ENCODE results near the gene CEACAM16.
"Not testable (repeated sequence)": the region's sequence is repeated elsewhere in the genome, so short reads cannot be mapped to it uniquely, and the experiment has no call there.

The CEACAM16 gene

GRCh38 chr19:44698492-44699201, at the start of gene CEACAM16:
TSS of gene CEACAM16 (plus strand) at chr19:44699151. CDS start at chr19:44701457, 2,306 bp downstream.
- DNase-seq, result no peak

- DNase-seq, result no peak
Observed at GRCh38 chr19:44649578-44650145, 49.3 kb upstream of the CEACAM16 start.

GRCh38 chr19:44653343-44653742, 45.6 kb upstream of the CEACAM16 start:
- no peak for DNase-seq

GRCh38 chr19:44653977-44654774, 44.8 kb upstream of the CEACAM16 start:
- peak; percentile 72 for DNase-seq

GRCh38 chr19:44657211-44657921, 41.6 kb upstream of the CEACAM16 start:
- peak; percentile 73 for DNase-seq

GRCh38 chr19:44658069-44658733, 40.8 kb upstream of the CEACAM16 start:
- no peak for DNase-seq

GRCh38 chr19:44660081-44660480, 38.9 kb upstream of the CEACAM16 start:
- no peak for DNase-seq

- DNase-seq, result no peak
Observed at GRCh38 chr19:44661205-44661604, 37.7 kb upstream of the CEACAM16 start.

- no peak for DNase-seq
Observed at GRCh38 chr19:44661904-44662303, 37.0 kb upstream of the CEACAM16 start.

GRCh38 chr19:44662691-44663385, 36.1 kb upstream of the CEACAM16 start:
- DNase-seq, result no peak

- DNase-seq, result no peak
Observed at GRCh38 chr19:44663996-44664395, 35.0 kb upstream of the CEACAM16 start.

- DNase-seq, result no peak
Observed at GRCh38 chr19:44664976-44665375, 34.0 kb upstream of the CEACAM16 start.

- no peak for DNase-seq
Observed at GRCh38 chr19:44666852-44667556, 31.9 kb upstream of the CEACAM16 start.

GRCh38 chr19:44668985-44669764, 29.8 kb upstream of the CEACAM16 start:
- no peak for DNase-seq

- DNase-seq, result not testable (repeated sequence)
Observed at GRCh38 chr19:44670027-44670426, 28.9 kb upstream of the CEACAM16 start.

GRCh38 chr19:44671400-44671799, 27.6 kb upstream of the CEACAM16 start, which contains the start of gene CEACAM19:
TSS of gene CEACAM19 (plus strand) at chr19:44671482. CDS start at chr19:44671932, 450 bp downstream.
- DNase-seq, result no peak

- no peak for DNase-seq
Observed at GRCh38 chr19:44672226-44672625, 26.7 kb upstream of the CEACAM16 start.

- no peak for DNase-seq
Observed at GRCh38 chr19:44673510-44673909, 25.4 kb upstream of the CEACAM16 start.

GRCh38 chr19:44675521-44675920, 23.4 kb upstream of the CEACAM16 start:
- DNase-seq, result no peak
